GM18502 (cell line): ENCODE data around the gene TMEM132A.
A peak's percentile ranks its signal among the peaks of the same experiment; 100 is the strongest.
"Not testable (repeated sequence)": the region's sequence is repeated elsewhere in the genome, so short reads cannot be mapped to it uniquely, and the experiment has no call there.

Experiments
- ATAC-seq: cut with Tn5 transposase; IDR thresholded peaks from one replicate; pipeline ENCODE4 v1.9.1; 2021; ENCODE audit warnings: mild to moderate bottlenecking; ENCODE audit not compliant: unreplicated experiment, poor library complexity

The TMEM132A gene

DNA sequence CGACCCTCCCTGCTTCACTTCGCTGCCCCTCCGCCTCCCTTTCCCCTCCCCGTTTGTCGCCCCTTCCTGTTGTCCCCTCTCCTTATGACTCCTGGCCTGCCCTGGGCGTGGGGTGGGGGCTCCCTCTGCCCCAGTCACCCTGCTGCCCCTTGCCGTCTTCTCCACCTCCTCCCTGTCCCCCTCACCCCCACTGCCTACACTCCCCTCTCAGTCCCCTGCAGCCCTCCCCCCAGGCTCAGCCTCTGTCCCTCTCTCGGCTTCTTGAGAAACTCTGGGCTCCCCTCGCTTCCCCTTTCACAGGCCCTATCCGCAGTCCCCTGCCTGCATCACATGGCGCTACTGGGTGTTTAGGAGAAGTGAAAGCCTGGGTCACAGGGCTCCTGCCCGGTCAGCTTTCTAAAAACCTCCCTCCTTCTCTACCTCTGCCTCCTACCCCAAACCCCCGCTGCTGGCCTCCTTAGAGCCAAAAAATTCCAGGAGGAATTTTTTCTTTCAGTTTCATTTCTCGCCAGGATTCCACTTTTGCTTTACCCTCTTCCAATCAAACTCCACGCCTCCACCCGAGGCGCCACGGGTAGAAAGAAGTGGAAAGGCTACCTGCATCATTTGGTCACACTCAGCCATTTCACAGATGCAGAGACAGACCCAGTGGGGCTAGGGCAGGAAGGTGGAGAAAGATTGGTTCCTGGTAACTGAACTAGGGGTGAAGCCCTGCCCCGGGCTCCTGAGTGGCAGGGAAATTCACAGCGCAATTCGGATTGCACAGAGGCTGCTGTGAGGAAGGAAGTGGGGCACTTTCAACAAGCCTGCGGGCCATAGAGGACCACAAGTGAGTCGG, 27.9 kb downstream of the TMEM132A start, which contains the start of gene SLC15A3:
Gene SLC15A3 (minus strand): TSS at position 273 of the 838 bp plus-strand sequence. CDS start 625 bp downstream, outside the sequence.
- ATAC-seq: peak; percentile 71

DNA sequence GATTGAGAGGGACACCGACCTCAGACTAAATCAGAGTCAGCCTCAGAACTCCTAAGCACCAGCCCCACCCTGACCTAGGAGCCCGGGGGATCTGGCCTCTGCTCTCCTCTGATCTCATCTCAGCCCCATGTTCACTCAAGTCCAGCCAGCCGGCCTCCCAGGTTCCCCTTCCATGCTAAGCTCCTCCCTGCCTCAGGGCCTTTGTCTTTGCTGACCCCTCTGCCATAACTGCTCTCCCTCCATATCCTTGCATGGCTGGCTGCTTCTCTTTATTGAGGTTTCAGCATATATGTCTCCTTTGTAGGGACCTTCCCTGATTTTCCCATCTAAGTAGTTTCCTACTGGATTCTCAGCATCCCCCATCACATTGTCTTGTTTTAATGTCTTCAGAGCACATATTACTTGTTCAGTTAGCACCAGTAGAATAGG, 28.5 kb downstream of the TMEM132A start:
- no peak for ATAC-seq

GRCh38 chr11:60953781-60954180, 29.5 kb downstream of the TMEM132A start:
- ATAC-seq: no peak

DNA sequence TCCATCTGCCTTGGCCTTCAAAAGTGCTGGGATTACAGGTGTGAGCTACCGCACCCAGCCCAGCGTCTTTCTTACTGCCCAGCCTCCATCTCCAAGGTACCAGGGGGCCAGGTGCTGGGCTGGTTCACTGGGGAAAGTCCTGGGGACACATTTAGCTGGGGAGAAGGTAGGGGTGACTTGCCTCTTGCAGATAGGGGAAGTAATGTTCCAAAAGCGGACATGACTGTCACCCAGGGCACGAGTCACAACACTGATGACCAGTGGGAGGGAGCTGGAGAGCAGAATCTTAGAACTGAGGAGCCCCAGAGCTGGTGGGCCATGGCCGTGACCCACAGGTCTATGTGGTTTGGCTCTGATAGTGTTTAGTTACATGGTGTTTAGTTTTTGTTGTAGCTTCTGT, 30.2 kb downstream of the TMEM132A start:
- ATAC-seq: no peak

GRCh38 chr11:60955571-60955970, 31.3 kb downstream of the TMEM132A start:
- no peak for ATAC-seq

GRCh38 chr11:60957188-60957587, 32.9 kb downstream of the TMEM132A start:
- no peak for ATAC-seq

GRCh38 chr11:60959431-60959830, 35.2 kb downstream of the TMEM132A start:
- no peak for ATAC-seq

DNA sequence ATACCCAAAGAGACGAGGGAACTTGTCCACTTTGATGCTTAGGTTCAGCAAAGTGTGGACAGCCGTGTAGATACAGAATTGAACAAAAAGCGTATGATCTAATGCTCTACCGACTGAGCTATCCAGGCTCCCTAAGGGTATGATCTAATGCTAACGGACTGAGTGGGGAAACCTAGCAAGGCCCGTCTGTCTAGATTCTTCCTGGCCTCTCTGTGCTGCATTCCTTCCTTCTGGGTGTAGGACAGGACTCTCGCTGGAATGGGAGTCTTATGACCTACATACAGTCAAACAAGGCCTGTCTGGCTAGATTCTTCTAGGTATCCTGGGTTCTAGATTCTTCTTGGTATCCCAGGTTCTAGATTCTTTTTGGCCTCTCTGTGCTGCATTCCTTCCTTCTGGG, 36.1 kb downstream of the TMEM132A start:
- no peak for ATAC-seq

- no peak for ATAC-seq
These were observed 40.5 kb downstream of the TMEM132A start for GRCh38 chr11:60964801-60965200.

DNA sequence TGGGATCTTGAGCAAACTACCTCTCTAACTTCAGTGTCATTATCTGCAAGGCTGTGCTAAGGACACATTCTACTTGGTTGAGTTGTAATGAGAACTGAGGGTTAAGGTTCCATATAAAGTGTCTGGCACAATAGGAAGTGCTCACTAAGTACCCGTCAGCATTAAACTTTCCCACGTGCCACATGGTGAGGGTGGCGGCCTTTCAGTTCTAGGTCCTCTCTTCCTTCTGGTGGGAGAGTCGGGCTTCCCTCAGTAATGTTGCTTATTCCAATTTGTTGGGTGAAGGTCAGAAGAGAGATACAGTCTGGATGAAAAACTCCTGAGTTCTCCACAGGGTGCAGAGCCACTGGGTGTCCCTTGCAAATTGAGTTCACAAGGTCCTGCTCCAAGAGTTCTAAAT, 42.6 kb downstream of the TMEM132A start:
- ATAC-seq: no peak

DNA sequence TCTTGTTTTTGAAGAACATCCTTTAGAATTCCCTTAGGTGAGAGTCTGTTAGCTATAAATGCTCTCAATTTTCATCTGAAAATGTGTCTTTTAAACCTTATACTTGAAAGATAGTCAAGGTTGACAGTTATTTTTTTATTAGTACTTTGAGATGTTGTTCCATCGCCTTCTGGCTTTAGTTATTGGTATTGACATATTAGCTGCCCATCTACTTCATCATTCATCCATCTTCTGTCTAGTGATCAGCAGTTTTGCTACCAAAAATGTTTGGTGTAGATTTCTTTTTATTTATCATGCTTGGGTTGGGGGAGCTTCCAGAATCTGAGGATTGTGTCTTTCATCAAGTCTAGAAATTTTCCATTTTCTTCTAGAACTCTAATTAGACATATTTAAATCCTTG, 44.0 kb downstream of the TMEM132A start:
- no peak for ATAC-seq

- ATAC-seq: no peak
These were observed 46.1 kb downstream of the TMEM132A start for GRCh38 chr11:60970369-60970774.

DNA sequence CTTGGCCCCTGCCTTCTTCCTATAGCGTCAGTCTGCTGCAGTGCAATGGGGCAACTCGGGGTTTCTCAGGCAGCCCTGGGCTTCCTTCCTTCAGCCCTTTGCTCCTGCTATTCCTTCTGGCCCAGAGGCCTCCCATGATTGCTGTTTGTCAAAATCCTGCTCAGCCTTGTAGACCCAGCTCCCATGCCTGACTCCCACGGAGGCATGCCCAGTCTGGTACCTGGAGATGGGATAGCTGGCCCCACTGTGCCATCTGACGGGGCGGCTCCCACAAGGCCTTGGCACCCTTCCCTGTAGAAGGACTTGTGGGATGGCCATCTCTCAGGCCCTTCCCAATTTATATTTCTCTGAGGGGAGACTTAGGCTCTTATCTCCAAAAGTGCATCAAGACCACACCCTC, 46.6 kb downstream of the TMEM132A start:
- ATAC-seq: no peak

DNA sequence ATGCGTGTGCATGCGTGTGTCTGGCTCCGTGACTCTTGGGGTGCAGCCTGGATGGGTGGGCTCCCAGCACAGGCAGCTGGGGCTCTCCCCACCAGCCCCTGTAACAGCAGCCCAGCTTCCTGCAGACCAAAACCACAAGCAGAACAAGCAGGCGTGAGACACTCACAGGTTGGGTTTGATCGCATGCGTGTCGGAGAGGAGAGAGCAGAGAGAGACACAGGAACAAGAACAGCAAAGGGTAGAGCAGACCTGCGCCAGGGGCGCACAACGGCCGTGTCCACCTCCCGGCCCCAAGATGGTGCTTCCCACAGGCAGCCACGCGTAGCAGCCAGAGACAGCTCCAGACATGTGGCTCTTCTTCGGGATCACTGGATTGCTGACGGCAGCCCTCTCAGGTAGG, 47.3 kb downstream of the TMEM132A start, which contains the start of gene CD6:
Gene CD6 (plus strand): TSS at position 161 of the 400 bp plus-strand sequence. CDS start 186 bp downstream, at position 347.
- ATAC-seq: no peak

GRCh38 chr11:60972182-60973030, 48.1 kb downstream of the TMEM132A start:
- ATAC-seq: no peak

GRCh38 chr11:60973699-60974098, 49.4 kb downstream of the TMEM132A start:
- ATAC-seq: no peak

DNA sequence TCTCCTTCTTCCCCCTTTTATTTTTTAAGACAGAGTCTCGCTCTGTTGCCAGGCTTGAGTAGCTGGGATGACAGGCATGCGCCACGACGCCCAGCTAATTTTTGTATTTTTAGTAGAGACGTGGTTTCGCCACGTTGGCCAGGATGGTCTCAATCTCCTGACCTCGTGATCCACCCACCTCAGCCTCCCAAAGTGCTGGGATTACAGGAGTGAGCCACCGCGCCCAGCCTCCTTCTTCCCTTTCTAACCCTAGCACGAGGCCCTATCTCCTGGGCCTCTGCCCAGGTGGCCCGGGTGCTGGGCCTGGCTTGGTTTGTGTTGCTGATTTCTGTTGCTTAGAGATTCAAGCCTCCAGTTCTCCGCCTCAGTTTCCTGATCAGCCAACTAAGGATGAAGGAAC, 50.1 kb downstream of the TMEM132A start:
- ATAC-seq: not testable (repeated sequence)

GRCh38 chr11:60974726-60975125, 50.5 kb downstream of the TMEM132A start:
- ATAC-seq: no peak

DNA sequence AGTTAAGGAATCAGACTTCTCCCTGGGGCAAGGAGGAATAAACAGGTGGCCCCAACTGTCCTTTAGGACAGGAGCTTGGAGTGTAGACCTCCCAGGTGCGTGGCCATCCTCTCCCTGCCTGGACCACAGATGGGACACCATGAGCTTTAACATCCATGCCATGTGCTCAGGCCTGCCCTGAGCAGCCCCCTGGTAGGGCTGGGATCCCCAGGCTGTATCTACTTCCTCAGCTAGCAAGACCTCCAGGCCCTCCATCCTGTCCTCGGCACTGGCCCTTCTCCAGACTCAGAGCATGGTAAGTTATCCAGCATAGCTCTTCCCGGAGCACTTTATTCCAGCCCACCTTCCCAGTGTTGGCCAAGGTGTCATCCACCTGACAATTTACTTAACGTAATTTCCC, 53.0 kb downstream of the TMEM132A start:
- no peak for ATAC-seq

DNA sequence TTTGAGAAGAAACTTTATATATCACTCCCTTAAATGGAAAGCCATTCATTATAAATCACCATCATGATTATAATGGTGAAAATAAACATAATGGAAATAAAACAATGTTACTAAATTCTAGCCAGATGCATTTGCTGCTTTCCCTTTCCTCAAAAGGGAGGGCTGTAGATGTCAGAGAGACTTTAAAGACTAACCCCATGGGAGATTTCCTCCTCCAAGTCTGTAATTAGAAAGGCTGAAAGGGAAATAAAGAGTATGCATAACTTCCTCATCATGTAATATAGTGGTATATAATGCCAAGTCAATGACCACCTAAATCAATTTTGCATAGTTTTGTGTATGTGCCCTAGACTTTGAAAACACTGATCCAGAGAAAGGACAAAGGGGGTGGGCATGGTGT, 53.6 kb downstream of the TMEM132A start:
- ATAC-seq: no peak
